GM12801 (cell line): ENCODE results near the gene GOLGA7B.

Experiments
- TF ChIP-seq, protein P1 (sequence below): IDR thresholded peaks from one replicate; pipeline ENCODE4 v1.5.1; 2011; ENCODE audit warnings: control low read depth; ENCODE audit not compliant: insufficient read length; ENCODE audit errors: extremely low read depth

GOLGA7B gene

DNA sequence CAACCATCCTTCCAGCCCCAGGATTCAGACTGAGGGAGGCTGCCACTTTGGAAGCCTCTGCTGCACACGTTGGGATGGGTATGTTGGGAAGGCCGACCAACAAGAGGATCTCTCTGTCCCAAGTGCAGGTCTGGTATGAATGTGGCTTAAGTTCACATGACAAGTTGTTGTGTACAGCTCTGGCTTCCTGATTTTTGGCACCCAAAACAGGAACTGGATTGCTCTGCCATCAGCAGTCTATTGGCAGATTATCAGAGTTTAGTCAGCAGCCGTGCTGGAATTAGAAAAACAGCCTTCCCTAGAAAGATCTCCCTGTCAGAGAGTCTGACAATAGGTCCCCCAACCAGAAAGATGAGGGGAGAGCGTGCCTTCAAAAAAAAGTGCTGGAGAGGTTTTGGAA is 66.9 kb downstream of the GOLGA7B start:
- TF ChIP-seq, protein P1, sequence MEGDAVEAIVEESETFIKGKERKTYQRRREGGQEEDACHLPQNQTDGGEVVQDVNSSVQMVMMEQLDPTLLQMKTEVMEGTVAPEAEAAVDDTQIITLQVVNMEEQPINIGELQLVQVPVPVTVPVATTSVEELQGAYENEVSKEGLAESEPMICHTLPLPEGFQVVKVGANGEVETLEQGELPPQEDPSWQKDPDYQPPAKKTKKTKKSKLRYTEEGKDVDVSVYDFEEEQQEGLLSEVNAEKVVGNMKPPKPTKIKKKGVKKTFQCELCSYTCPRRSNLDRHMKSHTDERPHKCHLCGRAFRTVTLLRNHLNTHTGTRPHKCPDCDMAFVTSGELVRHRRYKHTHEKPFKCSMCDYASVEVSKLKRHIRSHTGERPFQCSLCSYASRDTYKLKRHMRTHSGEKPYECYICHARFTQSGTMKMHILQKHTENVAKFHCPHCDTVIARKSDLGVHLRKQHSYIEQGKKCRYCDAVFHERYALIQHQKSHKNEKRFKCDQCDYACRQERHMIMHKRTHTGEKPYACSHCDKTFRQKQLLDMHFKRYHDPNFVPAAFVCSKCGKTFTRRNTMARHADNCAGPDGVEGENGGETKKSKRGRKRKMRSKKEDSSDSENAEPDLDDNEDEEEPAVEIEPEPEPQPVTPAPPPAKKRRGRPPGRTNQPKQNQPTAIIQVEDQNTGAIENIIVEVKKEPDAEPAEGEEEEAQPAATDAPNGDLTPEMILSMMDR, result no peak

DNA sequence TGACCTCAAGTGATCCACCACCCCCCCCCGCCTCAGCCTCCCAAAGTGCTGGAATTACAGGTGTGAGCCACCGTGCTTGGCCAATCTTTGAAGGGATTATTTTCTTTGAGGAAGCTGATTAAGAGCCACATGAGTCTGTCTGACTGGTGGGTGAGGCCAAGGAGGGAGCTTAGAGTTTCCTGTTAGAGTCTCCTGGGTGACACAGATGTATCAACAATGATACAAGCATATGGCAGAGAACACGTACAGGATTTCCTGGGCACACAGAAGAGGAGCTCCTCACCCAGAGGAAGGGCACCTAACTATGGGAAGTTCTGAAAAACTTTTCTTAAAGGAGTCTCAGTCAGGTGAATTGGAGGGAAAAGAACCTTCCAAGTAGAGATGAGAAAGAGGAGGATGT is 69.4 kb downstream of the GOLGA7B start:
- TF ChIP-seq, protein P1, result no peak

DNA sequence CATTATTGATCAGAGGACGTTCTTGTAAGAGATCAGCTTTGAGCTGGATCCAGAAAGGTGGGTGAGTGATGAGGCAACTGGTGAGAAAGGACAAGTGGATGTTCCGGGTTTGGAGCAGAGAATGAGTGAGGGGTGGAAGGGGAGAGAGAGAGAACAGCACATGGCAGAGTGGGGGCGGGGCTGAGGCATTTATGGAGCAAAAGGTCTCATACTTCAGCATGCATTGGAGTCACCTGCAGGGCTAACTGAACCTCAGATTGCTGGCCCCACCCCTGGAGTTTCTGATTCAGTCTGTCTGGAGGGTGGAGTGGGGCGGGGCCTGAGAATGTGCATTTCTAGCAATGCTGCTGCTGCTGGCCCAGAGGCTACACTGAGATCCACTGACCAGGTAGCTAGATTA is 71.2 kb downstream of the GOLGA7B start:
- TF ChIP-seq, protein P1, result no peak
